Left ventricle myocardium inferior (tissue), 1 donor: ENCODE measurements around the gene C16orf87. TPM values are rescaled to one million over a fixed set of nuclear protein-coding genes. Genes with fewer than 3 reads are reported as not detected.

Experiments
- DNase-seq: peaks from one replicate; pipeline ENCODE4 v3.0.0-alpha.2; 2020
- H3K27ac ChIP-seq: fragments of 200-600 bp; replicated peaks from 2 replicates; pipeline ENCODE4 v1.8.0; 2021
- H3K27me3 ChIP-seq: fragments of 200-600 bp; 2 replicates; pipeline ENCODE4 v1.8.0; 2021; ENCODE audit warnings: low read depth
- H3K36me3 ChIP-seq: fragments of 200-600 bp; 2 replicates; pipeline ENCODE4 v1.8.0; 2021
- H3K4me1 ChIP-seq: fragments of 200-600 bp; 2 replicates; pipeline ENCODE4 v1.8.0; 2021
- H3K4me3 ChIP-seq: fragments of 200-600 bp; 2 replicates; pipeline ENCODE4 v1.8.0; 2021; ENCODE audit warnings: mild to moderate bottlenecking, moderate library complexity
- H3K9me3 ChIP-seq: fragments of 200-600 bp; replicated peaks from 2 replicates; pipeline ENCODE4 v1.8.0; 2021
- intact Hi-C: fragments of 100-400 bp; cut with micrococcal nuclease; formaldehyde crosslinking; loops from one replicate; pipeline ENCODE4 v1.11.0; 2022
- total RNA-seq: library from RNA; stranded (reverse); fragmentation: NEBNext Ultra II Directional; extraction: Animal tissue kit (Norgen Biotek cat#: 25700); gene quantifications from one replicate; pipeline ENCODE4 v1.2.1, GENCODE V29; 2021
- TF ChIP-seq, protein P1 (sequence below): fragments of 200-600 bp; IDR thresholded peaks from 2 replicates; pipeline ENCODE4 v1.8.0; 2021; ENCODE audit warnings: antibody characterized with exemption, mild to moderate bottlenecking, borderline replicate concordance
- donor health status: DM: no; HTN: yes; CAD: no; lungs with severe emphysema.

Gene C16orf87
- total RNA-seq, 1 donor from 2014 or later = 12.5 TPM

DNA sequence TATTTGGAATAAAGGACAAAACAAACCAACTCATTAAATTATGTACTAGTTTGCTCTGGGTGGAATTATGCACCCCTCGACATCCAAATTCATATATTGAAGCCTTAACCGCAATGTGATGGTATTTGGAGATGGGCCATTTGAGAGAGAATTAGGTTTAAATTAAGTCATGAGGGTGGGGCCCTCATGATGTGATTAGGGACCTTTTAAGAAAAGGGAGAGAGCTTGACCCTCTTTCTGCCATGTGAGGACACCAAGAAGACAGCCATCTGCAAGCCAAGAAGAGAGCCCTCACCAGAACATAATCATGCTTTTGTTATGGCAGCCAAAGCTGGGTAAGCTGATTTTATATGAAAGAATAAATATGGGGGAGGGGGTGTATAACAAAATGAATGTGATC is 2.0 kb downstream of the C16orf87 start:
- Histone ChIP-seq H3K27ac (no peak overlapping the region), H3K9me3 (no peaks in the 10 kb centered on the region), H3K36me3 (no peaks in the 10 kb centered on the region), H3K27me3 (no peaks in the 10 kb centered on the region), H3K4me1 (peaks cover 24% of the 10 kb centered on the region), H3K4me3 (no peak overlapping the region)
- DNase-seq = no peak
- TF ChIP-seq, protein P1, sequence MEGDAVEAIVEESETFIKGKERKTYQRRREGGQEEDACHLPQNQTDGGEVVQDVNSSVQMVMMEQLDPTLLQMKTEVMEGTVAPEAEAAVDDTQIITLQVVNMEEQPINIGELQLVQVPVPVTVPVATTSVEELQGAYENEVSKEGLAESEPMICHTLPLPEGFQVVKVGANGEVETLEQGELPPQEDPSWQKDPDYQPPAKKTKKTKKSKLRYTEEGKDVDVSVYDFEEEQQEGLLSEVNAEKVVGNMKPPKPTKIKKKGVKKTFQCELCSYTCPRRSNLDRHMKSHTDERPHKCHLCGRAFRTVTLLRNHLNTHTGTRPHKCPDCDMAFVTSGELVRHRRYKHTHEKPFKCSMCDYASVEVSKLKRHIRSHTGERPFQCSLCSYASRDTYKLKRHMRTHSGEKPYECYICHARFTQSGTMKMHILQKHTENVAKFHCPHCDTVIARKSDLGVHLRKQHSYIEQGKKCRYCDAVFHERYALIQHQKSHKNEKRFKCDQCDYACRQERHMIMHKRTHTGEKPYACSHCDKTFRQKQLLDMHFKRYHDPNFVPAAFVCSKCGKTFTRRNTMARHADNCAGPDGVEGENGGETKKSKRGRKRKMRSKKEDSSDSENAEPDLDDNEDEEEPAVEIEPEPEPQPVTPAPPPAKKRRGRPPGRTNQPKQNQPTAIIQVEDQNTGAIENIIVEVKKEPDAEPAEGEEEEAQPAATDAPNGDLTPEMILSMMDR = no peak
- intact Hi-C loops = no loop called here

DNA sequence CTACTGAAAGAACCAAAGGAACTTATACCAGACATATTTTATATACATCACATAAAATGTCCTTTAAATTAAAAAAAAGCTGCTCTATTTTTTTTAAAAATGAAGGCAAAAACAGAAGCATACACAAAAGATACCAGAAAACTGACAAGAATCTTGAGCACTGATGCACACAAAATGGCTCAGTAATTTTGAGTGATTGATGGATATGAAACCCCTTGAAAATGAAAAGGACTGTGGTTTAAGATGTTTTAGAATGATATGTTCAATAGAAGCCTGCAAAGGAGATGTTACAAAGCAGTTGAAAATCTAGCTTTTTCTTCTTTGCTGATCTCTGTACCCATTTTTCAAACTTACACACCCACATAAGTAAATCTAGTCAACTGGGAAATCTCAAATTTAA is 2.7 kb downstream of the C16orf87 start:
- no peak overlapping the region for H3K27ac ChIP-seq
- TF ChIP-seq, protein P1 = no peak
- no peaks in the 10 kb centered on the region for H3K27me3 ChIP-seq
- no peak for DNase-seq
- H3K4me3 ChIP-seq = no peak overlapping the region
- H3K4me1 ChIP-seq = peaks cover 24% of the 10 kb centered on the region
- H3K36me3 ChIP-seq = no peaks in the 10 kb centered on the region
- intact Hi-C loops = no loop called here
- no peaks in the 10 kb centered on the region for H3K9me3 ChIP-seq

DNA sequence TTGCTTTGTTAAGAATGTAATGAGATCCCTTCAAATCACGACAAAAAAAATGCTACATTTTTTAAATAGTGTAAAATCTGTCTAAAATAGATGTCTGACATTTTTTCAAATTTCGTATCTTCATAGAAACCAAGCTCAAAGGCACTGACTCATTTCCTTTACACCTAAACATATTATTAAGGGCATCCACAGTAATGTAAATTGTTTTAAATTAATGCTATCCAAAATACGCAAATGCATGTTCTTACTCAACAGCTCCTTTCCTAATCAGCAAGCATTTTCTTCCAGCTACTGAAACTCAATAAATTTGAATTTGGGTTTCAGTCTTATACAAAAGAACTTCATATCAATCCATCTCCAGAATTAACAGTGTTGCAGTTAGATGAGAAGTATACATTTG is 4.3 kb downstream of the C16orf87 start:
- H3K4me3 ChIP-seq = no peak overlapping the region
- no peak overlapping the region for H3K27ac ChIP-seq
- H3K36me3 ChIP-seq = no peaks in the 10 kb centered on the region
- H3K27me3 ChIP-seq = no peaks in the 10 kb centered on the region
- intact Hi-C loops = no loop called here
- no peak for DNase-seq
- TF ChIP-seq, protein P1 = no peak
- H3K9me3 ChIP-seq = no peaks in the 10 kb centered on the region
- peaks cover 27% of the 10 kb centered on the region for H3K4me1 ChIP-seq

DNA sequence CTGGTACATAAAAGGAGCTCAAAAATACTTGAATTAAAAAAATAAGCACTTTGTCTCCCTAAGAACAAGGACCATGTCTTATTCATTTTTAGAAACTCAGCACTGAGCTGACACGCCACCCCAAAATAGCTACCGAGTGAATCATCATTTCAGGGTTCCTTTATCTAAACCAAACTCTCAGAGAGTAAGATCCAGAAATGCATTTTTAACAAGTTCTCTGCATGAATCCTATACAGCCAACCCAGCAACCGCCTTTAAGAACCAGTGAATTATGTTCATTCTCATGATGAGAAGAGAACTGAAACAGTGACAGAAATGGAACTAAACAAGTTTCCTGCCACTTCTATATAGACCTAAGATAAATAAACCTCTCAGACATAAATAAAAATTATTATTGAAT is 8.7 kb downstream of the C16orf87 start:
- H3K4me1 ChIP-seq = peaks cover 5% of the 10 kb centered on the region
- no peaks in the 10 kb centered on the region for H3K36me3 ChIP-seq
- TF ChIP-seq, protein P1 = no peak
- DNase-seq = no peak
- no peak overlapping the region for H3K4me3 ChIP-seq
- H3K9me3 ChIP-seq = no peaks in the 10 kb centered on the region
- no peak overlapping the region for H3K27ac ChIP-seq
- H3K27me3 ChIP-seq = no peaks in the 10 kb centered on the region
- intact Hi-C loops = no loop called here

DNA sequence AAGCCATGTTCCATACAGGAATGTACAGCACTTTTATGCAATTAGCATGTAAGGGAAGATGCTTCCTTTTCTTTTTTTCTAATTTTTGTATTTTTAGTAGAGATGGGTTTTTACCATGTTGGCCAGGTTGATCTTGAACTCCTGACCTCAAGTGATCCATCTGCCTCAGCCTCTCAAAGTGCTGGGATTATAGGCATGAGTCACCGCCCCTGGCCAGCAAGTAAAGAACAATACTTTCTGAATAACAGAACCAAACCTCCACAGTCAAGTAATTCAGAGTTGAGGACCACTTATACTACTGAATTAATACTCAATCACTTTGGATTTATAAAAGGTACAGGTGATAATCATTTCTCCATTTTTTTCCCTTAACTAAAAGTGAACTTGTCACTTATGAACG is 13.0 kb downstream of the C16orf87 start:
- intact Hi-C loops = no loop called here

More for the DNA sequence above, 13.0 kb downstream of the C16orf87 start:
- Histone ChIP-seq H3K4me3 (no peak overlapping the region), H3K4me1 (peaks cover 14% of the 10 kb centered on the region), H3K9me3 (peaks cover 6% of the 10 kb centered on the region), H3K36me3 (no peaks in the 10 kb centered on the region), H3K27me3 (no peaks in the 10 kb centered on the region), H3K27ac (no peak overlapping the region)
- TF ChIP-seq, protein P1 = no peak
- no peak for DNase-seq
